ENCODE results near the gene NFKBIZ.
"Not testable (repeated sequence)": the region's sequence is repeated elsewhere in the genome, so short reads cannot be mapped to it uniquely, and the experiment has no call there.

The NFKBIZ gene

GRCh38 chr3:101861212-101861788 lies 12.0 kb downstream of the NFKBIZ start:
- no peak overlapping the region for H3K4me3 ChIP-seq (ENCODE audit: low read depth, low read length)
- peaks cover 1% of the 10 kb centered on the region for H3K79me2 ChIP-seq (ENCODE audit: control insufficient read depth, insufficient read depth, low read length, unreplicated experiment)
- H3K36me3 ChIP-seq (ENCODE audit: insufficient read depth, low read length) = peaks cover 48% of the 10 kb centered on the region
- peaks cover 16% of the 10 kb centered on the region for H3K4me1 ChIP-seq (ENCODE audit: control insufficient read depth, insufficient read depth, low read length, unreplicated experiment)
- no peaks in the 10 kb centered on the region for H3K27me3 ChIP-seq (ENCODE audit: insufficient read depth, low read length)
- no peak overlapping the region for H3K27ac ChIP-seq (ENCODE audit: low read depth, low read length)
- H2AFZ ChIP-seq (ENCODE audit: low read length, unreplicated experiment) = no peak overlapping the region

GRCh38 chr3:101861789-101862415 lies 12.6 kb downstream of the NFKBIZ start:
- Histone ChIP-seq H3K36me3 (ENCODE audit: insufficient read depth, low read length) (peaks cover 42% of the 10 kb centered on the region), H2AFZ (ENCODE audit: low read length, unreplicated experiment) (no peak overlapping the region), H3K27me3 (ENCODE audit: insufficient read depth, low read length) (no peaks in the 10 kb centered on the region), H3K4me3 (ENCODE audit: low read depth, low read length) (no peak overlapping the region), H3K27ac (ENCODE audit: low read depth, low read length) (no peak overlapping the region), H3K79me2 (ENCODE audit: control insufficient read depth, insufficient read depth, low read length, unreplicated experiment) (no peaks in the 10 kb centered on the region), H3K4me1 (ENCODE audit: control insufficient read depth, insufficient read depth, low read length, unreplicated experiment) (peaks cover 15% of the 10 kb centered on the region)

GRCh38 chr3:101862416-101863165 lies 13.3 kb downstream of the NFKBIZ start:
- Histone ChIP-seq H3K79me2 (ENCODE audit: control insufficient read depth, insufficient read depth, low read length, unreplicated experiment) (no peaks in the 10 kb centered on the region), H3K27ac (ENCODE audit: low read depth, low read length) (no peak overlapping the region), H3K27me3 (ENCODE audit: insufficient read depth, low read length) (no peaks in the 10 kb centered on the region), H3K4me1 (ENCODE audit: control insufficient read depth, insufficient read depth, low read length, unreplicated experiment) (peaks cover 14% of the 10 kb centered on the region), H3K4me3 (ENCODE audit: low read depth, low read length) (no peak overlapping the region), H3K36me3 (ENCODE audit: insufficient read depth, low read length) (peaks cover 35% of the 10 kb centered on the region), H2AFZ (ENCODE audit: low read length, unreplicated experiment) (no peak overlapping the region)

- Histone ChIP-seq H3K4me1 (ENCODE audit: control insufficient read depth, insufficient read depth, low read length, unreplicated experiment) (peaks cover 32% of the 10 kb centered on the region), H3K36me3 (ENCODE audit: insufficient read depth, low read length) (peaks cover 17% of the 10 kb centered on the region)
- not testable (repeated sequence) for H3K27me3 ChIP-seq (ENCODE audit: insufficient read depth, low read length); H3K4me3 ChIP-seq (ENCODE audit: low read depth, low read length); H3K79me2 ChIP-seq (ENCODE audit: control insufficient read depth, insufficient read depth, low read length, unreplicated experiment); H2AFZ ChIP-seq (ENCODE audit: low read length, unreplicated experiment); H3K27ac ChIP-seq (ENCODE audit: low read depth, low read length)
Measured at GRCh38 chr3:101864926-101865325, 15.6 kb downstream of the NFKBIZ start.

GRCh38 chr3:101865751-101866509 lies 16.6 kb downstream of the NFKBIZ start:
- no peaks in the 10 kb centered on the region for H3K79me2 ChIP-seq (ENCODE audit: control insufficient read depth, insufficient read depth, low read length, unreplicated experiment)
- no peak overlapping the region for H2AFZ ChIP-seq (ENCODE audit: low read length, unreplicated experiment)
- H3K27ac ChIP-seq (ENCODE audit: low read depth, low read length) = no peak overlapping the region
- peaks cover 8% of the 10 kb centered on the region; the same call in 1 of the 2 replicates for H3K36me3 ChIP-seq (ENCODE audit: insufficient read depth, low read length)
- H3K4me3 ChIP-seq (ENCODE audit: low read depth, low read length) = no peak overlapping the region
- H3K4me1 ChIP-seq (ENCODE audit: control insufficient read depth, insufficient read depth, low read length, unreplicated experiment) = peaks cover 38% of the 10 kb centered on the region
- H3K27me3 ChIP-seq (ENCODE audit: insufficient read depth, low read length) = no peaks in the 10 kb centered on the region

- no peak overlapping the region for H3K27ac ChIP-seq (ENCODE audit: low read depth, low read length)
- H2AFZ ChIP-seq (ENCODE audit: low read length, unreplicated experiment) = no peak overlapping the region
- H3K36me3 ChIP-seq (ENCODE audit: insufficient read depth, low read length) = no peaks in the 10 kb centered on the region
- H3K4me3 ChIP-seq (ENCODE audit: low read depth, low read length) = no peak overlapping the region
- no peaks in the 10 kb centered on the region for H3K79me2 ChIP-seq (ENCODE audit: control insufficient read depth, insufficient read depth, low read length, unreplicated experiment)
- H3K27me3 ChIP-seq (ENCODE audit: insufficient read depth, low read length) = no peaks in the 10 kb centered on the region
- H3K4me1 ChIP-seq (ENCODE audit: control insufficient read depth, insufficient read depth, low read length, unreplicated experiment) = peaks cover 38% of the 10 kb centered on the region
Measured at GRCh38 chr3:101867511-101867910, 18.2 kb downstream of the NFKBIZ start.

GRCh38 chr3:101867996-101868395 lies 18.7 kb downstream of the NFKBIZ start:
- Histone ChIP-seq H3K4me3 (ENCODE audit: low read depth, low read length) (no peak overlapping the region), H3K79me2 (ENCODE audit: control insufficient read depth, insufficient read depth, low read length, unreplicated experiment) (no peaks in the 10 kb centered on the region), H3K36me3 (ENCODE audit: insufficient read depth, low read length) (no peaks in the 10 kb centered on the region), H3K27ac (ENCODE audit: low read depth, low read length) (no peak overlapping the region), H2AFZ (ENCODE audit: low read length, unreplicated experiment) (no peak overlapping the region), H3K4me1 (ENCODE audit: control insufficient read depth, insufficient read depth, low read length, unreplicated experiment) (peaks cover 38% of the 10 kb centered on the region), H3K27me3 (ENCODE audit: insufficient read depth, low read length) (no peaks in the 10 kb centered on the region)

- Histone ChIP-seq H3K4me3 (ENCODE audit: low read depth, low read length) (no peak overlapping the region), H3K4me1 (ENCODE audit: control insufficient read depth, insufficient read depth, low read length, unreplicated experiment) (peaks cover 44% of the 10 kb centered on the region), H2AFZ (ENCODE audit: low read length, unreplicated experiment) (no peak overlapping the region), H3K36me3 (ENCODE audit: insufficient read depth, low read length) (no peaks in the 10 kb centered on the region), H3K27ac (ENCODE audit: low read depth, low read length) (no peak overlapping the region), H3K27me3 (ENCODE audit: insufficient read depth, low read length) (no peaks in the 10 kb centered on the region), H3K79me2 (ENCODE audit: control insufficient read depth, insufficient read depth, low read length, unreplicated experiment) (no peaks in the 10 kb centered on the region)
Measured at GRCh38 chr3:101868534-101869464, 19.5 kb downstream of the NFKBIZ start.

GRCh38 chr3:101870138-101870537 lies 20.8 kb downstream of the NFKBIZ start:
- no peak overlapping the region for H2AFZ ChIP-seq (ENCODE audit: low read length, unreplicated experiment)
- H3K27ac ChIP-seq (ENCODE audit: low read depth, low read length) = no peak overlapping the region
- no peaks in the 10 kb centered on the region for H3K36me3 ChIP-seq (ENCODE audit: insufficient read depth, low read length)
- no peak overlapping the region for H3K4me3 ChIP-seq (ENCODE audit: low read depth, low read length)
- H3K27me3 ChIP-seq (ENCODE audit: insufficient read depth, low read length) = no peaks in the 10 kb centered on the region
- H3K4me1 ChIP-seq (ENCODE audit: control insufficient read depth, insufficient read depth, low read length, unreplicated experiment) = peaks cover 44% of the 10 kb centered on the region
- H3K79me2 ChIP-seq (ENCODE audit: control insufficient read depth, insufficient read depth, low read length, unreplicated experiment) = no peaks in the 10 kb centered on the region

GRCh38 chr3:101873619-101874018 lies 24.3 kb downstream of the NFKBIZ start:
- no peaks in the 10 kb centered on the region for H3K79me2 ChIP-seq (ENCODE audit: control insufficient read depth, insufficient read depth, low read length, unreplicated experiment)

More at GRCh38 chr3:101873619-101874018, 24.3 kb downstream of the NFKBIZ start:
- H2AFZ ChIP-seq (ENCODE audit: low read length, unreplicated experiment) = peak overlapping the region; percentile 90
- peaks cover 21% of the 10 kb centered on the region for H3K4me1 ChIP-seq (ENCODE audit: control insufficient read depth, insufficient read depth, low read length, unreplicated experiment)
- peak overlapping the region; percentile 58; the same call in 1 of the 2 replicates for H3K27ac ChIP-seq (ENCODE audit: low read depth, low read length)
- H3K36me3 ChIP-seq (ENCODE audit: insufficient read depth, low read length) = no peaks in the 10 kb centered on the region
- no peak overlapping the region for H3K4me3 ChIP-seq (ENCODE audit: low read depth, low read length)
- no peaks in the 10 kb centered on the region for H3K27me3 ChIP-seq (ENCODE audit: insufficient read depth, low read length)

Data from ACC112 (cell line).